ENCODE results near the gene OGA.

Gene OGA

DNA sequence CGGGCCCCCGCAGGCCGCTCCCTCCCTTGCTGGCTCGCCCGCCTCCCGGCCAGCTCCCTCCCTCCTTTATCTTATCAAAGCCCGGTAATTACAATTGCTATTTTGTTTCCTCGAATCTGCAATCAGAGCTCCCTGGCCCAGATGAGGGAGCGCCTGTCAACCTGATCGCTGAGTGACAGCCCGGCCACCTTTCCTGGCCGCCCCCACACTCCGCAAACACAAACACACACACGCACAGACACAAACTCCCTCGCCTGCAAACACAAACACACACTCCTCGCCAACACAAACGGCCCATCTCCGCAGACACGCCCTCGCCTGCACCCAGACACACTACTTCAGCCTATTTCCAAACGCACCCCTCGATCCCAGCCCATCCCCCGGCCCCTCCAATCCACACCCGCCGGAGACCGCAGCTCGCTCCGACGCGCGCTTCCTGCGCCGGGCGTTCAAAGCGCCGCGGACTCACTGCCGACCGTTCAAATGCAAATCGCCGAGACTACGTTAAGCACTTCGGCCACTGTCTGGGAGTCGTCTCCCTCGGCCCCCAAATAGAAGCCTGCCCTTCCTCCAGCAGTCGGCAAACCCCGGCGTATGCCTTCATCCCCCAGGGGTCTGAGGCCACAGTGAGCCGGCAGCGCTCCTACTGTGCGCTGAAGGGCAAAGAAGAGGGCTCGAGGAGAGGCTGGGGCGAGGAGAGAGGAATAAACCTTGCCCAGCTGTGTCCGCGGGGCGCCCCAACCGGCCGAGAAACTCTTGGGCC lies 39.3 kb downstream of the OGA start:
- peaks cover 2% of the 10 kb centered on the region for H3K36me3 ChIP-seq (ENCODE audit: control insufficient read depth, insufficient read depth, low read length, severe bottlenecking)
- DNase-seq (ENCODE audit: low read depth) = no peak

DNA sequence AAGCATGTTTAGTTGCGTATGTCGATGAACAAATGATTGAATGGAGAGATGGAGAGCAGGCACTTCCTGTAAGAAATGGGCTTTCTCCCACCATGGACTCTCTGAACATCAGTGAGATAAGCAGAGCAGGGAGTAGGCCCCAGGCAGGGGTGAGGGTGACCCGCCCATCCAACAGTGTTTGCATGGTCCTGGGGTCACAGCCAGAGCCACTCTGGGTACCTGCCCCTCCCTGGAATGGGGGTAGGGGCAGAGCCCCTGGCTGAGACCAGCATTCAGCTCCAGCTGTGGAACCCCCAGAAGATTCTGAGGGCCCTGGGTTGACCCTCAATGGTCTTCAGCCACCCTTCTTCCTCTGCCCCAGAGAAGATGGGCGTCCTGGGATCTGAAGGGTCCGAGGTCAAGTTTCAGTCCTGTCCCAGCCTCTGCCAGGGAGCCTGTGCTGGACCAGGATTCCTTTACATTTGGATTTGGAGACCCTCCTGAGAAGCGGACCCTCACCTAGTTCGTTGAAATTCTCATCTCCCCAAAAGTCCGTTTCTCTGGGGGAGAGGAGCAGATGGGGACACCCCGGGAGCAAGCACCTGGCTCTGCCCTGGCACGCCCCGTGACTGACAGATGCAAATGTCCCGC lies 40.0 kb downstream of the OGA start:
- Histone ChIP-seq H3K4me3 (ENCODE audit: low read length) (no peak overlapping the region), H3K4me1 (ENCODE audit: control insufficient read depth, insufficient read depth, low read length) (peaks cover 26% of the 10 kb centered on the region), H3K36me3 (ENCODE audit: control insufficient read depth, insufficient read depth, low read length, severe bottlenecking) (no peaks in the 10 kb centered on the region), H3K27me3 (replicated peaks; ENCODE audit: control insufficient read depth, insufficient read depth, low read length) (peaks cover 31% of the 10 kb centered on the region), H3K9me3 (ENCODE audit: control insufficient read depth, low read length) (no peaks in the 10 kb centered on the region), H3K9ac (ENCODE audit: low read length) (no peak overlapping the region)
- DNase-seq (ENCODE audit: low read depth) = no peak

More for the DNA sequence above, 39.3 kb downstream of the OGA start:
- H3K4me3 ChIP-seq (ENCODE audit: low read length) = peak overlapping the region; percentile 74
- peaks cover 24% of the 10 kb centered on the region for H3K27me3 ChIP-seq (replicated peaks; ENCODE audit: control insufficient read depth, insufficient read depth, low read length)
- H3K9me3 ChIP-seq (ENCODE audit: control insufficient read depth, low read length) = no peaks in the 10 kb centered on the region
- H3K9ac ChIP-seq (ENCODE audit: low read length) = peak overlapping the region; percentile 33
- H3K4me1 ChIP-seq (ENCODE audit: control insufficient read depth, insufficient read depth, low read length) = peaks cover 32% of the 10 kb centered on the region

- no peak overlapping the region for H3K9ac ChIP-seq (ENCODE audit: low read length)
- H3K36me3 ChIP-seq (ENCODE audit: control insufficient read depth, insufficient read depth, low read length, severe bottlenecking) = no peaks in the 10 kb centered on the region
- no peaks in the 10 kb centered on the region for H3K9me3 ChIP-seq (ENCODE audit: control insufficient read depth, low read length)
- peaks cover 24% of the 10 kb centered on the region for H3K4me1 ChIP-seq (ENCODE audit: control insufficient read depth, insufficient read depth, low read length)
- DNase-seq (ENCODE audit: low read depth) = no peak
- no peak overlapping the region for H3K4me3 ChIP-seq (ENCODE audit: low read length)
- peaks cover 36% of the 10 kb centered on the region for H3K27me3 ChIP-seq (replicated peaks; ENCODE audit: control insufficient read depth, insufficient read depth, low read length)
Observed at GRCh38 chr10:101777619-101778145, 40.6 kb downstream of the OGA start.

- Histone ChIP-seq H3K4me1 (ENCODE audit: control insufficient read depth, insufficient read depth, low read length) (peaks cover 15% of the 10 kb centered on the region), H3K27me3 (replicated peaks; ENCODE audit: control insufficient read depth, insufficient read depth, low read length) (peaks cover 48% of the 10 kb centered on the region), H3K4me3 (ENCODE audit: low read length) (no peak overlapping the region), H3K36me3 (ENCODE audit: control insufficient read depth, insufficient read depth, low read length, severe bottlenecking) (no peaks in the 10 kb centered on the region), H3K9ac (ENCODE audit: low read length) (no peak overlapping the region), H3K9me3 (ENCODE audit: control insufficient read depth, low read length) (no peaks in the 10 kb centered on the region)
- DNase-seq (ENCODE audit: low read depth) = no peak
Observed at GRCh38 chr10:101776161-101776817, 42.0 kb downstream of the OGA start.

DNA sequence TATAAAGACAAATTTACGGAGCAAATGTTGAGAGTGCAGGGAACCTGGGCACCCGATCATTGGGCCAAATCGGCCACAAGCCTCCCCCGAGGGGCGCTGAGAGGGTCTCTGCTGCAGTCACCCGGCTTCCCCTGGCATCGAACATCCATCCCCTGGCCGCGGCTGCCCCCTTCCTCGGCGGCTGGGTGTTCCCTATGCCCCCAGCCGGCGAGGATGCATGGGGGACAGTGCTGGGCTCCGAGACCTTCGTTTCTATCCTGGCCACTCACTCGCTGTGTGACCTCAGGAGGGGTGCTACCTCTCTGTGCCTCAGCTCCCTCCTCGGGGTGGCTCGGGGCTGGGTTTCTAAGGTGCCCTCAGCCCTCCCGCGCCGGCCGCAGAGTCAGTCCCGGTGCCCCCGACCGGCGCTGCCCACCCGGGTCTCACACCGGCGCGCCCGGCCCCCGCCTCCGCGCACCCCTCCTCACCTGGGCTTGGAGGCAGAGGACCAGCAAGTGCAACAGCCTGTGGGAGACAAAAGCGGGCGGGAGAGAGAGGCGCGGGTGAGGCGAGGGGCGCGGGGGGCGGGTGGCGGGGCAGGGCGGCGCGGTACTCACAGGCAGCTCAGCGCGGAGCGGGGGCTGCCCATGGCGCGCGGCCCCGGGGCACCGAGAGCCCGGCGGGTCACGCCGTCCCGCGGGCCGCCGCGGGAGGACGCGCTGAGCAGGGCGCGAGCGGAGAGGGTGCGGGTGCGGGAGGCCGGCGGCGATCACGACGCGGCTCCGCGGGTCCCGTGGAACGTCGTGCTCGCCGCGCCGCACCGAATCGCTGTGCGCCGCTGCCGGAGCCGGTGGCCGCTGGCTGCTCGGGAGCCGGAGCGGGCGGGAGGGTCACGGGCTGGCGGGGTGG lies 42.7 kb downstream of the OGA start, which contains the start of gene FGF8:
TSS of gene FGF8 (minus strand) at position 842 of the 888 bp plus-strand sequence. CDS start at position 628, 214 bp downstream.
- peaks cover 53% of the 10 kb centered on the region for H3K27me3 ChIP-seq (replicated peaks; ENCODE audit: control insufficient read depth, insufficient read depth, low read length)
- DNase-seq (ENCODE audit: low read depth) = peak; percentile 50

DNA sequence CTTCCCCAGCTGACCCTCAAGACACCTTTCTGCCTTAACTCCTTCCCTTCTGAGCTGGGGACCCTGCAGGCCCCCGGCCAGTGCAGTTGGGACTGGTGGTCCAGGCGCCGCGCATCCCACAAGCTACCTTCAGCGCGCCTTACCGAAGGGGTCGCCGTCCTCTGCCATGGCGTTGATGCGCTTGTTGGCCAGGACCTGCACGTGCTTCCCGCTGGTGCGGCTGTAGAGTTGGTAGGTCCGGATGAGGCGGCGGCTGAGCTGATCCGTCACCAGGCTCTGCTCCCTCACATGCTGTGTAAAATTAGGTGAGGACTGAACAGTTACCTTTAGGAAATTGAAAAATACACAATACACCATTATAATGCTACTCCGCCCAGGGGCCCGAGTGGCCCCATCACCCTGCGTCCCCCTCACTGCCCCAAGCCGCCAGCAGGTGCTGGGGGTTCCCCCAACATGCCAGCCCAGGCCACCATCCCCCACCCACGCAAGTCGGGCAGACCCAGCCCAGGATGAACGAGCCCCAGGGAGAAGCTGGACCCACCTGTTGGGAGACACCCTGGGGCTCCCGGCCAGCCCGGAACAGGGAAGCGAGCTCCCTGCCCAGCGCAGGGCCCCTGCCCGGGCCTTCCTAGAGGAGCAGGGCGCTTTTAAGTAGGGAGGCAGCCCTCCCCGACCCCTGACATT lies 43.5 kb downstream of the OGA start:
- Histone ChIP-seq H3K4me3 (ENCODE audit: low read length) (no peak overlapping the region), H3K27me3 (replicated peaks; ENCODE audit: control insufficient read depth, insufficient read depth, low read length) (peaks cover 53% of the 10 kb centered on the region), H3K36me3 (ENCODE audit: control insufficient read depth, insufficient read depth, low read length, severe bottlenecking) (no peaks in the 10 kb centered on the region), H3K9ac (ENCODE audit: low read length) (no peak overlapping the region), H3K4me1 (ENCODE audit: control insufficient read depth, insufficient read depth, low read length) (peaks cover 7% of the 10 kb centered on the region), H3K9me3 (ENCODE audit: control insufficient read depth, low read length) (no peaks in the 10 kb centered on the region)
- no peak for DNase-seq (ENCODE audit: low read depth)

More for the DNA sequence above, 42.7 kb downstream of the OGA start, which contains the start of gene FGF8:
- Histone ChIP-seq H3K9me3 (ENCODE audit: control insufficient read depth, low read length) (no peaks in the 10 kb centered on the region), H3K9ac (ENCODE audit: low read length) (no peak within 1 kb of the TSS), H3K4me3 (ENCODE audit: low read length) (no peak within 1 kb of the TSS), H3K4me1 (ENCODE audit: control insufficient read depth, insufficient read depth, low read length) (peaks cover 14% of the 10 kb centered on the region), H3K36me3 (ENCODE audit: control insufficient read depth, insufficient read depth, low read length, severe bottlenecking) (no peaks in the 10 kb centered on the region)

DNA sequence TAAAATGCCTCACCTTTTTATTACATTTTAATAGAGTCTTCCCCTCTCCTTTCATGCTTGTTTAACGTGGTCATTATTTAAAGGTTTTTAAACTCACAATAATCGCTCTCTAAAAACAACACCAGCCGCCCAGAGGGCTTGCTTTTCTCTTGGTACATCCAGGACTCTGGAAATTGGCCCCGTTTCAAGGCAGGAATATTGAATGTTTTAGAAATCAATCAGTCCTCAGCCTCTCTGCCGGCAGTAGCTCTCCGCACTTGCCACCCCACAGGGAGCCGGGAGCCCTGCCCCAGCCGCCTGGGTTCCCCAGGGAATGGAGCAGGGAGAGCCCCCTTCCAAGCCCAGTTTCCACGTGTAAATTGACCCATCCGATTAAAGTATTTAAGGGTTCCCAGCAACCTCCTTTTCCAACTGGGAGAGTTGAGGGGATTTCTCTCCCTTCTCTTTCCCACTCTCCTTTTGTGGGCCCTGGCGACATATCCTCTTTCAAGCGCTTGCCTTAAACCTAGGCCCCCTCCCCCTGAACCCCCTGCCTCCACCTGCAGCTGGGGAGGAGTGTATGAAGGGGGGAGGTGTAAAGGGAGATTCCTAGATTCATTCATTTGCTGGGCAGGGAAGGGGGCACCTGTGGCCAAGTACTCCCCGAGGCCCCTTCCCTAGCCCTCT lies 44.2 kb downstream of the OGA start:
- DNase-seq (ENCODE audit: low read depth) = no peak
- Histone ChIP-seq H3K27me3 (replicated peaks; ENCODE audit: control insufficient read depth, insufficient read depth, low read length) (peaks cover 60% of the 10 kb centered on the region), H3K4me3 (ENCODE audit: low read length) (no peak overlapping the region), H3K36me3 (ENCODE audit: control insufficient read depth, insufficient read depth, low read length, severe bottlenecking) (no peaks in the 10 kb centered on the region), H3K9ac (ENCODE audit: low read length) (no peak overlapping the region), H3K4me1 (ENCODE audit: control insufficient read depth, insufficient read depth, low read length) (peaks cover under 1% of the 10 kb centered on the region), H3K9me3 (ENCODE audit: control insufficient read depth, low read length) (no peaks in the 10 kb centered on the region)

DNA sequence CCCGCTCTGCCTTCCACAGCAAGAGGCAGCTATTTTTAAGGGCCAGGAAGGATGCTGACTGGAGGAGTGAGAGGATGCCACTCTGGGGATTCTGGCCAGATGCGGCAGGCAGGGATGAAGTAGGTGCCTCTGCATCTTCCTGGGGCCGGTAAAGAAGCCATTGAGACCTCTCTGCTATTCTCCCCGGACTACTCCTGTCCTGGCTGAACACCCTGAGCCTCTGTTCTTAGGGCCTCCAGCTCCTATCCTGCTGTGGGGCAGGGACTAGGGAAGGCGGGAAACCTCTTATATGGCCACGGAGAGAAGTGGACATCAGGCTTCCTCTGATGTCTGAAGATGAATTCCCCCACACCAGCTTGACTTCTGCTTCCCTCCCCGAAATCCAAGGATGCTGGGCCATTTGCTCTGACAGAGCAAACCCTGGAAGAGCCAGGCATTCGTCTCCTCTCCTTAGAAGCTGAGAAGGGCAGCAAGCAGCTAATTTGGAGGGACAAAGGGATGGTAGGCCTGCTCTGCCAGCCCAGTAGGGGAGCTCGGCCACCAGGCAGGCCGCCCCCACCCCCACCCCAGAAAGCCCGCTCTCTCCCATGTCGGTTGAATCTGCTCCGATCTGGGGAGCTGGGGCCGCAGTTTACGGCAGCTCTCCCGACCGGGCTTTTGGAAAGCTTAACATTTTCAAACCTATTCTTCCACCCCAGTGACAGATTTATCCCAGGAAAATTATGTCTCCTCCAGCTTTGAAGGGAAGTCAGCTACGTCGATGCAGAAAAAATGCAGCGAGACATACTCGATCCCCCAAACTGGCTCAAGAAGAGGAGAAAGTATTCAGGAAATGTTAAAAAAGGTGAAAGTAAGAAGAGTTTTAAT lies 45.1 kb downstream of the OGA start:
- H3K36me3 ChIP-seq (ENCODE audit: control insufficient read depth, insufficient read depth, low read length, severe bottlenecking) = no peaks in the 10 kb centered on the region

GRCh38 chr10:101772017-101772894 lies 46.0 kb downstream of the OGA start:
- Histone ChIP-seq H3K4me1 (ENCODE audit: control insufficient read depth, insufficient read depth, low read length) (no peaks in the 10 kb centered on the region), H3K9me3 (ENCODE audit: control insufficient read depth, low read length) (no peaks in the 10 kb centered on the region), H3K9ac (ENCODE audit: low read length) (no peak overlapping the region), H3K36me3 (ENCODE audit: control insufficient read depth, insufficient read depth, low read length, severe bottlenecking) (no peaks in the 10 kb centered on the region), H3K27me3 (replicated peaks; ENCODE audit: control insufficient read depth, insufficient read depth, low read length) (peaks cover 67% of the 10 kb centered on the region), H3K4me3 (ENCODE audit: low read length) (no peak overlapping the region)
- DNase-seq (ENCODE audit: low read depth) = no peak

More for the DNA sequence above, 45.1 kb downstream of the OGA start:
- Histone ChIP-seq H3K4me1 (ENCODE audit: control insufficient read depth, insufficient read depth, low read length) (no peaks in the 10 kb centered on the region), H3K9me3 (ENCODE audit: control insufficient read depth, low read length) (no peaks in the 10 kb centered on the region), H3K9ac (ENCODE audit: low read length) (no peak overlapping the region), H3K4me3 (ENCODE audit: low read length) (no peak overlapping the region), H3K27me3 (replicated peaks; ENCODE audit: control insufficient read depth, insufficient read depth, low read length) (peaks cover 65% of the 10 kb centered on the region)
- DNase-seq (ENCODE audit: low read depth) = no peak

Measured in adipocyte (in vitro differentiated cells).